ENCODE data around the gene RAB7A. TPM values are rescaled to one million over a fixed set of nuclear protein-coding genes. Genes with fewer than 3 reads are reported as not detected.
A peak's percentile ranks its signal among the peaks of the same experiment; 100 is the strongest.

Gene RAB7A
- total RNA-seq, 1 donor from 2014 or later = 43.7 TPM

DNA sequence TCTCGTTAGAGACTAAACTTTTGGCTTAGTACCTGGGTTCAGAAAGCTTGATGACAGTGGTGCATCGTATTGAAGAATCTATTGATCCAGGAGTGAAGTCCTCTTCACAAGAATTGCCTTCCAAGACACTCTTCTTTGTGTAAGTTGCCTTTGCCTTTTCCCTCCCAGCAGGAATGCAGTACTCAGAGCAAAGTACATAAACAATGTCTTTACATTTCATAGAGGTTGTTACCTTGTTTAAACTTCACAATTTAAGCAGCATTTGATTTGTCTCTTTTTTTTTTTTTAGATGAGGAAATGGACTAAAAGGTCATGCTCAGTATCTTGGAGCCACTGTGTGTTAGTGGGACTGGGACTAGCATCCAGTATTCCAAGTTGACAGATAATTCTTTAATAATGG lies 9.9 kb downstream of the RAB7A start:
- no peaks in the 10 kb centered on the region for H3K36me3 ChIP-seq (ENCODE audit: control insufficient read depth, insufficient read depth, low read length)
- TF ChIP-seq, protein P1, sequence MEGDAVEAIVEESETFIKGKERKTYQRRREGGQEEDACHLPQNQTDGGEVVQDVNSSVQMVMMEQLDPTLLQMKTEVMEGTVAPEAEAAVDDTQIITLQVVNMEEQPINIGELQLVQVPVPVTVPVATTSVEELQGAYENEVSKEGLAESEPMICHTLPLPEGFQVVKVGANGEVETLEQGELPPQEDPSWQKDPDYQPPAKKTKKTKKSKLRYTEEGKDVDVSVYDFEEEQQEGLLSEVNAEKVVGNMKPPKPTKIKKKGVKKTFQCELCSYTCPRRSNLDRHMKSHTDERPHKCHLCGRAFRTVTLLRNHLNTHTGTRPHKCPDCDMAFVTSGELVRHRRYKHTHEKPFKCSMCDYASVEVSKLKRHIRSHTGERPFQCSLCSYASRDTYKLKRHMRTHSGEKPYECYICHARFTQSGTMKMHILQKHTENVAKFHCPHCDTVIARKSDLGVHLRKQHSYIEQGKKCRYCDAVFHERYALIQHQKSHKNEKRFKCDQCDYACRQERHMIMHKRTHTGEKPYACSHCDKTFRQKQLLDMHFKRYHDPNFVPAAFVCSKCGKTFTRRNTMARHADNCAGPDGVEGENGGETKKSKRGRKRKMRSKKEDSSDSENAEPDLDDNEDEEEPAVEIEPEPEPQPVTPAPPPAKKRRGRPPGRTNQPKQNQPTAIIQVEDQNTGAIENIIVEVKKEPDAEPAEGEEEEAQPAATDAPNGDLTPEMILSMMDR (IDR thresholded peaks at IDR 0.05; ENCODE audit: insufficient read depth, low read length, severe bottlenecking) = no peak
- FAIRE-seq = no peak
- no peak for DNase-seq (ENCODE audit: low read depth)
- H3K4me3 ChIP-seq (ENCODE audit: low read depth, low read length) = no peak overlapping the region
- no peaks in the 10 kb centered on the region for H3K27me3 ChIP-seq (ENCODE audit: control insufficient read depth, insufficient read depth, low read length)

DNA sequence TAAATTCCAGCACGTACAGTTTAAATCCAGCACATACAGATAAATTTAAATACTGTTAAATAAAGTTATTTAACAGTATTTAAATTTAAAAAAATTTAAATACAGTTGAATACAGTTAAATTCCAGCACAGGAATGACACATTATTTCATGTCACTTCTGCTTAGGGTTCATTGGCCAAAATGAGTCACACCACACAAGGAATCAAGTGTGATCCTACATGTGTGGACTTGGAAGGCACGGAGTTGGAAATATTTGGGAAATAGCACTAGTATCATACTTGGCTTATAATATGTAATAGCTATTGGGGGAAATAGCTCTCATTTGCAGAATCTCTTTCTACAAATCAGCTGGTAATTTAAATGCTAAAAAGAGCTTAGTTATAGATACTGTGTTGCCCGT lies 10.6 kb downstream of the RAB7A start:
- no peak for FAIRE-seq
- no peaks in the 10 kb centered on the region for H3K36me3 ChIP-seq (ENCODE audit: control insufficient read depth, insufficient read depth, low read length)
- no peak overlapping the region for H3K4me3 ChIP-seq (ENCODE audit: low read depth, low read length)

DNA sequence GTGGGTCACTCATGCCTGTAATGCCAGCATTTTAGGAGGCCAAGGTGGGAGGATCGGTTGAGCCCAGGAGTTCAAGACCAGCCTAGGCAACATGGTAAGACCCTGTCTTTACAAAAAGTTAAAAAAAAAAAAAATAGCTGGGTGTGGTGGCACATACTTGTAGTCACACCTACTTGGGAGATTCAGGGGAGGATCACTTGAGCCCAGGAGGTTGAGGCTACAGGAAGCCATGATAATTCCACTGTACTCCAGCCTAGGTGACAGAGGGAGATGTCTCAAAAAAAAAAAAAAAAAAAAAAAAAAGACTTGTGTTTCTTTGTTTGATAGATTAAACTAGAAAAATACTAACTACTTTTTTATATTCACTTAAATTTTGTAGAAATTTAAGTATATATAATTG lies 14.6 kb downstream of the RAB7A start:
- H3K36me3 ChIP-seq (ENCODE audit: control insufficient read depth, insufficient read depth, low read length) = peaks cover 9% of the 10 kb centered on the region
- FAIRE-seq = no peak
- no peak overlapping the region for H3K4me3 ChIP-seq (ENCODE audit: low read depth, low read length)
- no peaks in the 10 kb centered on the region for H3K27me3 ChIP-seq (ENCODE audit: control insufficient read depth, insufficient read depth, low read length)
- no peak for DNase-seq (ENCODE audit: low read depth)
- TF ChIP-seq, protein P1 (IDR thresholded peaks at IDR 0.05; ENCODE audit: insufficient read depth, low read length, severe bottlenecking) = no peak

More for the DNA sequence above, 10.6 kb downstream of the RAB7A start:
- H3K27me3 ChIP-seq (ENCODE audit: control insufficient read depth, insufficient read depth, low read length) = no peaks in the 10 kb centered on the region
- TF ChIP-seq, protein P1 (IDR thresholded peaks at IDR 0.05; ENCODE audit: insufficient read depth, low read length, severe bottlenecking) = no peak
- DNase-seq (ENCODE audit: low read depth) = peak; percentile 86

DNA sequence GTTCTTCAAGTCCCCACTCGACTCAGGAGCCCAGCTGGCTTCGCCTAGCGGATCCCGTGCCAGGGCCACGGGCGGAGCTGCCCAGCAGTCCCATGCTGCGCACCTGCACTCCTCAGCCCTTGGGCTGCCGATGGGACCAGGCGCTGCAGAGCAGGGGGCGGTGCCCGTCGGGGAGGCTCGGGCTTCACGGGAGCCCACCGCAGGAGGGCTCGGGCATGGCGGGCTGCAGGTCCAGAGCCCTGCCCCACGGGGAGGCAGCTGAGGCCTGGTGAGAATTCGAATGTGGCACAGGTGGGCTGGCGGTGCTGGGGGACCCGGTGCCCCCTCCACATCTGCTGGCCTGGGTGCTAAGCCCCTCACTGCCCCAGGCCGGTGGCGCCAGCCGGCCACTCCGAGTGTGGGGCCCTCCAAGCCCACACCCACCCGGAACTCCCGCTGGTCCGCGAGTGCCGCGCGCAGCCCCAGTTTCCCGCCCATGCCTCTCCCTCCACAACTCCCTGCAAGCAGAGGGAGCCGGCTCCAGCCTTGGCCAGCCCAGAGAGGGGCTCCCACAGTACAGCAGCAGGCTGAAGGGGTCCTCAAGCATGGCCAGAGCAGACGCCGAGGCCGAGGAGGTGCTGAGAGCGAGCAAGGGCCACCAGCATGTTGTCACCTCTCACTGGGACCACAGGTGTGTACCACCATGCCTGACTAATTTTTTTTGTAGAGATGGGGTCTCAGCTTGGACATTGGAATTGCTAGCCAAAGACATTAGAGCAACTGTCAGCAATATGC lies 17.0 kb downstream of the RAB7A start:
- DNase-seq (ENCODE audit: low read depth) (no peak), FAIRE-seq (no peak)
- H3K4me3 ChIP-seq (ENCODE audit: low read depth, low read length) = no peak overlapping the region
- peaks cover 12% of the 10 kb centered on the region for H3K36me3 ChIP-seq (ENCODE audit: control insufficient read depth, insufficient read depth, low read length)
- TF ChIP-seq, protein P1 (IDR thresholded peaks at IDR 0.05; ENCODE audit: insufficient read depth, low read length, severe bottlenecking) = no peak
- no peaks in the 10 kb centered on the region for H3K27me3 ChIP-seq (ENCODE audit: control insufficient read depth, insufficient read depth, low read length)

DNA sequence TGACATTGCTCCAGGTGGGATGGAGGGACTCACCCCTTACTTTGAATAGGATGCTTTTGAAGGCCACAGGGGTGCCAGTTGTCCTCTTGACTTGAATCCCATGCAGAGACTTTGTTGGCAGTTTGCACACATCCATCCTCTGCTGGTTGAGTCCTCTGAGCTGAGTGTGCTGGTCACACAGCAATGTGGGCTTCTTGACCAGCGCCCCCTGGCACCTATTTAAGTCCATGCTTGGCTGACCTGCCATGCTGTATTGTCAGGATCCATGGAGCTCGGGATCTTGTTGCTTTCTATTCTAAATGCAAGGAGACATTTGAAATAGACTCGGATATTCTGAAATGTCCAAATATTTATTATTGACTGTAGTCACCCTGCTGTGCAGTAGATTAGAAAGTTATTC lies 19.8 kb downstream of the RAB7A start:
- TF ChIP-seq, protein P1 (IDR thresholded peaks at IDR 0.05; ENCODE audit: insufficient read depth, low read length, severe bottlenecking) = no peak
- peaks cover 15% of the 10 kb centered on the region for H3K36me3 ChIP-seq (ENCODE audit: control insufficient read depth, insufficient read depth, low read length)
- no peak for FAIRE-seq
- DNase-seq (ENCODE audit: low read depth) = no peak
- H3K27me3 ChIP-seq (ENCODE audit: control insufficient read depth, insufficient read depth, low read length) = no peaks in the 10 kb centered on the region
- no peak overlapping the region for H3K4me3 ChIP-seq (ENCODE audit: low read depth, low read length)

DNA sequence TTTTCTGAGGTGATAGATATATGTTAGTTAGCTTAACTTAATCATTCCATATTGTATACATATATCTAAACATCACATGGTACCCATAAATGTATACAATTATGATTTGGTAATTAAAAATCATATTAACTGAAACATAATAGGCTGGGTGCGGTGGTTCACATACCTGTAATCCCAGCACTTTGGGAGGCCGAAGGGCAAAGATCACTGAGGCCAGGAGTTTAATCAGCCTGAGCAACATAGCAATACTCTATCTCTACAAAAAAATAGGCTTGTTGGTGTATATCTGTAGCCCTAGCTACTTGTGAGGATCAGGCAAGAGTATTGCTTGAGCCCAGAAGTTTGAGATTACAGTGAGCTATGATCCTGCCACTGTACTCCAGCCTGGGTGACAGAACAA lies 20.9 kb downstream of the RAB7A start:
- no peak overlapping the region for H3K4me3 ChIP-seq (ENCODE audit: low read depth, low read length)
- peaks cover 14% of the 10 kb centered on the region for H3K36me3 ChIP-seq (ENCODE audit: control insufficient read depth, insufficient read depth, low read length)
- no peaks in the 10 kb centered on the region for H3K27me3 ChIP-seq (ENCODE audit: control insufficient read depth, insufficient read depth, low read length)
- no peak for FAIRE-seq
- TF ChIP-seq, protein P1 (IDR thresholded peaks at IDR 0.05; ENCODE audit: insufficient read depth, low read length, severe bottlenecking) = no peak
- DNase-seq (ENCODE audit: low read depth) = no peak

Measured in bronchial epithelial cell (primary cell).